Measurements from ENCODE around the gene CMIP.

The CMIP gene

DNA sequence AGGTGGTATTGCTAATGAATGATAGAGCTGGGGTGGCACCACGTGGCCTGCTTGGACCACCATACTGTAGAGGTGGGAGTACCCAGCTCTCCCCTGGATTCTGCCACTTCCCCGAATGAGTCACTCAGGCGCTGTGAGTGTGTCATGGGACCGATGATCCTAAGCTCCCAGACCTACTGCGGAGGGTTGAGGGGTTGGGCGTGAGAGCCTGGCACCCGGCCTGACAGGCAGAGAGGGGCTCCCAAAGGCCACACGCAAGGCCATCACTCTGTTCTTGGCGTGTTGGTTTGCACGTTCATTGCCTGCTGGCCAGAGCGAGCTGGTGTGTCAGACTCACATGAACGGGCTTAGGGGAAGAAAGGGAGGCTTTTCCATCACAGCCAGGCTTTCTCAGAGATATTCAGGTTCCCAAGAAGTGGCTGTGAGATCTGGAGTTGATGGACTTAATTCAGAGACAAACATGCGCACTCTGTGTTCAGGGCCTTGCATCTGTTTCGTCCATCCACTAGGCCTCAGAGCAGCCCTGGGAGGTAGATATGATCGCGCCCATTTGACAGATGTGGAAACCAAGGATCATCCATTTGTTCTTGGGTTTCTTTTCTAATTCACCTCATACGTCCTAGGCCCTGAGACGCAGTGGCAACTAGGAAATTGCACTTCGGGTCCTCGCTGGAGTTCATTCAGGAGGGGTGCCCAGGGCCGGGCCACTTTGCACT lies 41.4 kb downstream of the CMIP start:
- H2BK120ac ChIP-seq (ENCODE audit: insufficient read depth, low read length, poor library complexity): no peak overlapping the region
- H3K4me2 ChIP-seq (ENCODE audit: low read length): no peak overlapping the region
- no peak overlapping the region for H2BK12ac ChIP-seq (ENCODE audit: low read length)
- whole genome bisulfite sequencing (ENCODE audit: extremely low coverage, insufficient coverage, insufficient read length): no CpG with 5 or more reads among the region's 21 CpGs
- H3K9ac ChIP-seq (ENCODE audit: low read length): no peak overlapping the region
- H3K27ac ChIP-seq (ENCODE audit: low read depth, low read length): no peak overlapping the region
- H3K9me3 ChIP-seq (ENCODE audit: insufficient read depth, low read depth, low read length): no peaks in the 10 kb centered on the region
- no peaks in the 10 kb centered on the region for H3K27me3 ChIP-seq (ENCODE audit: insufficient read depth, low read length)
- H3K4me3 ChIP-seq (ENCODE audit: low read depth, low read length): no peak overlapping the region
- no peak overlapping the region for H2AFZ ChIP-seq (ENCODE audit: insufficient read depth, low read length, poor library complexity)
- no peak overlapping the region for H4K12ac ChIP-seq (ENCODE audit: low read depth, low read length)
- no peak overlapping the region for H4K8ac ChIP-seq (ENCODE audit: low read depth, low read length)
- peaks cover 4 to 14% of the 10 kb centered on the region in 2 experiments for H3K36me3 ChIP-seq (ENCODE audit: control insufficient read depth in 1 of 2, insufficient read depth in 2 of 2, low read length in 2 of 2)
- no peak overlapping the region for H3K4ac ChIP-seq (ENCODE audit: low read depth, low read length)
- peak in 1 of 2 donors; percentile 32 for DNase-seq
- H3K23ac ChIP-seq (ENCODE audit: low read length): no peak overlapping the region
- peaks cover 23% of the 10 kb centered on the region for H3K79me2 ChIP-seq (ENCODE audit: control insufficient read depth, insufficient read depth, low read length, poor library complexity)
- no peak overlapping the region for H2BK5ac ChIP-seq (ENCODE audit: low read depth, low read length, poor library complexity)
- H3K79me1 ChIP-seq (ENCODE audit: low read length): no peaks in the 10 kb centered on the region
- H2AK5ac ChIP-seq (ENCODE audit: low read length): no peak overlapping the region
- H3K18ac ChIP-seq (ENCODE audit: low read length): no peak overlapping the region
- H3K14ac ChIP-seq (ENCODE audit: low read length): no peak overlapping the region
- peaks cover 18 to 20% of the 10 kb centered on the region in 2 experiments for H3K4me1 ChIP-seq (ENCODE audit: control insufficient read depth in 1 of 2, insufficient read depth in 2 of 2, low read length in 2 of 2)
- no peak overlapping the region for H4K91ac ChIP-seq (ENCODE audit: low read depth, low read length)

DNA sequence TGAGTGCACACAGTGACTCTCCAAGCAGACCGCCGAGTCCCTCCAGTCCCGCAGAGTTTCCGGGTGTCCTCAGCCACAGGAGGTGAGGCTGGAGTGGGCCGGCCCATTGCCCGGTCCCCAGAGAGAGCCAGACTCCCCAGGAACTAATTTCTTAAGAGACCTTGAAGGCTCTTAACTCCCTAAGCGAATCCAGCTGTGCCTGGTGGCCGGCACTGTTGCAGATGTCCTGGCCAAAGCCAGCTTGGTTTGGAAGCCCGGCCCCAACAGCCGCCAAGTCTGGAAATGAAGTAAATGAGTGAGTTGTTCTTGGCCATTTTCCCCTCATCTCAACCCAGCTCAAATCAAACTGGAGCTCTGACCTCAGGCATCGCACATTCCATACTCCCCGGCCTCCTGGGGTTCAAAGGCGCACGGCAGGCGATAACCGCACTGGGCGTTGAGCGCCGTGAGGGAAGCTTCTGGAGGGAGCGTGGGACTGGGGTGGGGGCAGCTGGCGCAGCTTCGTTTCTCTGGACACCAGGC lies 42.0 kb downstream of the CMIP start:
- peaks cover 23% of the 10 kb centered on the region for H3K79me2 ChIP-seq (ENCODE audit: control insufficient read depth, insufficient read depth, low read length, poor library complexity)
- H3K14ac ChIP-seq (ENCODE audit: low read length): no peak overlapping the region
- H3K4ac ChIP-seq (ENCODE audit: low read depth, low read length): peak overlapping the region; percentile 17
- no peaks in the 10 kb centered on the region for H3K9me3 ChIP-seq (ENCODE audit: insufficient read depth, low read depth, low read length)
- no peak overlapping the region for H2AK5ac ChIP-seq (ENCODE audit: low read length)
- no peaks in the 10 kb centered on the region for H3K27me3 ChIP-seq (ENCODE audit: insufficient read depth, low read length)
- no peak overlapping the region for H3K27ac ChIP-seq (ENCODE audit: low read depth, low read length)
- no peak overlapping the region for H4K12ac ChIP-seq (ENCODE audit: low read depth, low read length)
- no peak overlapping the region for H2BK5ac ChIP-seq (ENCODE audit: low read depth, low read length, poor library complexity)
- WGBS (ENCODE audit: extremely low coverage, insufficient coverage, insufficient read length): no CpG with 5 or more reads among the region's 22 CpGs
- H2BK12ac ChIP-seq (ENCODE audit: low read length): no peak overlapping the region
- no peak overlapping the region for H2BK120ac ChIP-seq (ENCODE audit: insufficient read depth, low read length, poor library complexity)
- no peak overlapping the region for H3K23ac ChIP-seq (ENCODE audit: low read length)
- no peak overlapping the region for H3K4me2 ChIP-seq (ENCODE audit: low read length)
- H3K9ac ChIP-seq (ENCODE audit: low read length): no peak overlapping the region
- H3K18ac ChIP-seq (ENCODE audit: low read length): no peak overlapping the region
- no peak overlapping the region for H2AFZ ChIP-seq (ENCODE audit: insufficient read depth, low read length, poor library complexity)
- no peak overlapping the region for H4K8ac ChIP-seq (ENCODE audit: low read depth, low read length)
- H3K79me1 ChIP-seq (ENCODE audit: low read length): no peaks in the 10 kb centered on the region
- no peak overlapping the region for H4K91ac ChIP-seq (ENCODE audit: low read depth, low read length)
- H3K4me1 ChIP-seq (ENCODE audit: control insufficient read depth in 1 of 2, insufficient read depth in 2 of 2, low read length in 2 of 2): peaks cover 12 to 15% of the 10 kb centered on the region in 2 experiments
- H3K36me3 ChIP-seq (ENCODE audit: control insufficient read depth in 1 of 2, insufficient read depth in 2 of 2, low read length in 2 of 2): peaks cover 4 to 14% of the 10 kb centered on the region in 2 experiments
- DNase-seq: no peak
- no peak overlapping the region for H3K4me3 ChIP-seq (ENCODE audit: low read depth, low read length)

DNA sequence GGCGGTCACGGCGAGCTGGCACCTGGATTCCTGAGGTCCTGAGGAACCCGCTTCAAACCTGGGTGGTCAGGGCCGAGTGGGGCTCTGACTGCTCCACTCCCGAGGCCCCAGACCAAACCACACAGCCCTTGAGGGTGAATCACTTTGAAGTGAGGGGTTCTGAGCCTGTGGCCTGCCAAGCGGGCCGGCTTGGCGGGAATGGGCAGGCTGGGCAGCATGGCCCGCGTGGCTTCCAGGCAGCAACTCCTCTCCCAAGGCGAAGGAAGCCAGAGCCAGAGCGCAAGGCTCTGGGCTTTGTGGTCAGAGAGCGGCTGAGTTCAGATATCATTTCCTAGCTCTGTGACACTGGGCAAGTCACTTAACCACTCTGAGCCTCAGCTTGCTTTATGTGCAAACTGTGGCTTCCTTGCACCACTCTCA lies 42.7 kb downstream of the CMIP start:
- Histone ChIP-seq H2AK5ac (ENCODE audit: low read length) (no peak overlapping the region), H3K4me1 (ENCODE audit: control insufficient read depth in 1 of 2, insufficient read depth in 2 of 2, low read length in 2 of 2) (peaks cover 10 to 13% of the 10 kb centered on the region in 2 experiments), H3K79me2 (ENCODE audit: control insufficient read depth, insufficient read depth, low read length, poor library complexity) (peaks cover 22% of the 10 kb centered on the region), H4K91ac (ENCODE audit: low read depth, low read length) (no peak overlapping the region), H2AFZ (ENCODE audit: insufficient read depth, low read length, poor library complexity) (no peak overlapping the region), H2BK120ac (ENCODE audit: insufficient read depth, low read length, poor library complexity) (no peak overlapping the region), H2BK12ac (ENCODE audit: low read length) (no peak overlapping the region), H3K23ac (ENCODE audit: low read length) (no peak overlapping the region), H3K36me3 (ENCODE audit: control insufficient read depth in 1 of 2, insufficient read depth in 2 of 2, low read length in 2 of 2) (peaks cover 4 to 14% of the 10 kb centered on the region in 2 experiments), H3K18ac (ENCODE audit: low read length) (no peak overlapping the region), H3K14ac (ENCODE audit: low read length) (no peak overlapping the region), H4K8ac (ENCODE audit: low read depth, low read length) (no peak overlapping the region), H2BK5ac (ENCODE audit: low read depth, low read length, poor library complexity) (no peak overlapping the region), H3K4me3 (ENCODE audit: low read depth, low read length) (no peak overlapping the region), H3K27ac (ENCODE audit: low read depth, low read length) (no peak overlapping the region), H3K79me1 (ENCODE audit: low read length) (peaks cover 1% of the 10 kb centered on the region), H3K4me2 (ENCODE audit: low read length) (no peak overlapping the region), H3K27me3 (ENCODE audit: insufficient read depth, low read length) (no peaks in the 10 kb centered on the region), H4K12ac (ENCODE audit: low read depth, low read length) (no peak overlapping the region), H3K9me3 (ENCODE audit: insufficient read depth, low read depth, low read length) (no peaks in the 10 kb centered on the region), H3K9ac (ENCODE audit: low read length) (no peak overlapping the region), H3K4ac (ENCODE audit: low read depth, low read length) (peak overlapping the region; percentile 41)
- WGBS (ENCODE audit: extremely low coverage, insufficient coverage, insufficient read length): no CpG with 5 or more reads among the region's 14 CpGs
- no peak for DNase-seq

DNA sequence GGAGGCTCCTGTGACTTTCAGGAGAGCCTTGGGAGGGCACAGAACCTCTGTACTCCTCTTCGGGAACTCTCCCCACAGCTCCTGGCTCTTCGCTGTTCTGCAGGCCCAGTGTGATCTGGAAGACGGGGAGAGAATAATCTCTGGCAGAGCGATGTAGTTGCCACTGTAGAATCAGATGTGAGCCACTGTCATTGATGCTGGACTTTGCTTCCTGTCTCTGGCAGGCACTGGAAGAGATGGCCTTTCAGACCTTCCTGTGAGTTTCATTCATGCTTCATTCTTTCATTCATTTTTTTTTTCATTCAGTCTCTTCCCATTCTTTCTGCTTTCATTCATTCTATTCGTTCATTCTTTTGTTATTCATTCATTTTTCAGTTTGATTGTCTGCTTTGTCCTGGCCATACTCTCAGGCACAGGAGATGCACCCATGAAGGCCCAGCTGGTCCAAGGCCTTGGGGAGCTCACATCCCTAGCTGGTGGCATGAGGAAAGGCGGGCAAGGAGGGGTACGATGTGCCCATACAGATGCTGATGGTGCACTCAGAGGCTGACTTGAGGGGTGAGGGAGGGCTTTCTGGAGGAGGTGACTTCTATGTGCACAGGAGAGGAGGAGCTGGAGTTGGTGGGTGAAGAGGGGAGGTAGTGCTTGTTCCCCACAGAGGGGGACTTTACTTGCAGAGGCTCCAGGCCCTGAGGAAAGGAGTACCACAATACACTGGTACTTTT lies 44.2 kb downstream of the CMIP start:
- Histone ChIP-seq H3K27me3 (ENCODE audit: insufficient read depth, low read length) (no peaks in the 10 kb centered on the region), H4K91ac (ENCODE audit: low read depth, low read length) (no peak overlapping the region), H3K9me3 (ENCODE audit: insufficient read depth, low read depth, low read length) (no peaks in the 10 kb centered on the region), H2BK120ac (ENCODE audit: insufficient read depth, low read length, poor library complexity) (no peak overlapping the region), H2BK5ac (ENCODE audit: low read depth, low read length, poor library complexity) (no peak overlapping the region), H3K4me1 (ENCODE audit: control insufficient read depth in 1 of 2, insufficient read depth in 2 of 2, low read length in 2 of 2) (peaks cover 14 to 21% of the 10 kb centered on the region in 2 experiments), H3K23ac (ENCODE audit: low read length) (no peak overlapping the region), H4K12ac (ENCODE audit: low read depth, low read length) (no peak overlapping the region), H3K14ac (ENCODE audit: low read length) (no peak overlapping the region), H2AFZ (ENCODE audit: insufficient read depth, low read length, poor library complexity) (no peak overlapping the region), H3K79me1 (ENCODE audit: low read length) (peaks cover 2% of the 10 kb centered on the region), H3K36me3 (ENCODE audit: control insufficient read depth in 1 of 2, insufficient read depth in 2 of 2, low read length in 2 of 2) (peaks cover 4 to 14% of the 10 kb centered on the region in 2 experiments), H3K4me2 (ENCODE audit: low read length) (no peak overlapping the region), H3K9ac (ENCODE audit: low read length) (no peak overlapping the region), H2BK12ac (ENCODE audit: low read length) (no peak overlapping the region), H4K8ac (ENCODE audit: low read depth, low read length) (no peak overlapping the region), H3K27ac (ENCODE audit: low read depth, low read length) (no peak overlapping the region), H3K4me3 (ENCODE audit: low read depth, low read length) (peak overlapping the region; percentile 1), H2AK5ac (ENCODE audit: low read length) (no peak overlapping the region), H3K4ac (ENCODE audit: low read depth, low read length) (peak overlapping the region; percentile 19), H3K18ac (ENCODE audit: low read length) (no peak overlapping the region), H3K79me2 (ENCODE audit: control insufficient read depth, insufficient read depth, low read length, poor library complexity) (peaks cover 21% of the 10 kb centered on the region)
- no CpG with 5 or more reads among the region's 7 CpGs for WGBS (ENCODE audit: extremely low coverage, insufficient coverage, insufficient read length)
- no peak for DNase-seq

Data from trophoblast cell (in vitro differentiated cells and primary cell).